NCI-H524 treated with DMSO at 0.1 percent for 48 hours (cell line): ENCODE results near the gene IMMP2L.
A peak's percentile ranks its signal among the peaks of the same experiment; 100 is the strongest.
"Not testable (repeated sequence)": the region's sequence is repeated elsewhere in the genome, so short reads cannot be mapped to it uniquely, and the experiment has no call there.

ENCODE experiments used
- DNase-seq: peaks from one replicate; lab custom pipeline; 2025; lab: John Stamatoyannopoulos, UW

Gene IMMP2L

DNA sequence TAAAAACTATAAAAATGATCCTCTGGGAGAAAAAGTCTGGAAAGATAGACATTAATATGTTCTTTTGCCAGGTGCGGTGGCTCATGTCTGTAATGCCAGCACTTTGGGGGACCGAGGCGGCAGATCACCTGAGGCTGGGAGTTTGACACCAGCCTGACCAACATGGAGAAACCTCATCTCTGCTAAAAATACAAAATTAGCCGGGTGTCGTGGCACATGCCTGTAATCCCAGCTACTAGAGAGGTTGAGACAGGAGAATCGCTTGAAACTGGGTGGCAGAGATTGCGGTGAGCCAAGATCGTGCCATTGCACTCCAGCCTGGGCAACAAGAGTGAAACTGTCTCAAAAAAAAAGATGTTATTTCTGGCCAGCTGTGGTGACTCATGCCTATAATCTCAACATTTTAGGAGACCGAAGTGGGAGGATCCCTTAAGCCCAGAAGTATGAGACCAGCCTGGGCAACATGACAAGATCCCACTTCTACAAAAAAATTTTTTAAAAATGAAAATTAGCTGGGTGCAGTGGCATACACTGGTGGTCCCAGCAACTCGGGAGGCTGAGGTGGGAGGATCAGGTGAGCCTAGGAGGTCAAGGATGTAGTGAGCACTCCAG, 573.3 kb downstream of the IMMP2L start:
- DNase-seq, result no peak

DNA sequence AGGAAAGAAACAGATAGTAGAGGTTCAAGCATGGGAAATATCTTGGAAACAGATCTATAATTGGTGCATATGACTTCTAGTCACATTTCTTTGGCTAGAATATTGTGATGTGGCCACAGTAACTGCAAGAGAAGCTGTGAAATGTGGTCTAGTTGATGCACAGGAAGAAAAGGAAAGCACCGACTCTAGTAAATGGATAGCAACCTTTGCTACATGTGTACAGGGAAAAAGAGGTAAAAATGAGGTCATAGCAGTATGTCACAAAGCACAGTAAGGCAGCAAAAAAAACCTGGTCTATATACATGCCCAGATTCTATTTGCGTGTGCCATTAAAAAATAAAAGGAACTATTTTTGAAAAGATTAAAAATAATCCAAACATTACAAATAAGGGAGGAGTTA, 573.9 kb downstream of the IMMP2L start:
- no peak for DNase-seq

DNA sequence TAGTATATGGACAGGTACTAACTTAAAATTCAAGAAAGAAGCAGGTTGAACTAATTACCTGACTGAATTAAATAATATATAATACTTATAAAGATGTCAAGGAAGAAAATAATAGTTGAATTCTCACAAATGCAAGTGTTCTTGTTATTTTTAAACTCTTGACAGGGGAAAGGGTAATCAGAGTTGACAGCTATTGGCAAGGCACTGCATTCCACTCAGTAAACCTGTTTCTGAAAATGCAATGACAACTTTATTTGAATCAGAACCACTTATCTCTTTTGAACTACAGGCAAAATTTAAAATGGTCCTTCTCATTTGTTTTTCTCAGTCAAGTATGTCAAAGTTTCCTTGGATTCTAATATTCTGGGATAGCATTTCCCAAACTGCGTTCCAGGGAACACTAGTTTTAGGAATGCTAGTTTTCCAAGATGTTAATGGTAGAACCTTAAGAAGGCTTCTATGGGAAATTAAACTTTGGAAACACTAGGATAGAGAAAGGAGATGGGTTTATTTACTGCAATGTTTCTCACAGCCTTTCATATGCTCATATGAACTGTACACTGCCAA, 575.1 kb downstream of the IMMP2L start:
- DNase-seq, result no peak

DNA sequence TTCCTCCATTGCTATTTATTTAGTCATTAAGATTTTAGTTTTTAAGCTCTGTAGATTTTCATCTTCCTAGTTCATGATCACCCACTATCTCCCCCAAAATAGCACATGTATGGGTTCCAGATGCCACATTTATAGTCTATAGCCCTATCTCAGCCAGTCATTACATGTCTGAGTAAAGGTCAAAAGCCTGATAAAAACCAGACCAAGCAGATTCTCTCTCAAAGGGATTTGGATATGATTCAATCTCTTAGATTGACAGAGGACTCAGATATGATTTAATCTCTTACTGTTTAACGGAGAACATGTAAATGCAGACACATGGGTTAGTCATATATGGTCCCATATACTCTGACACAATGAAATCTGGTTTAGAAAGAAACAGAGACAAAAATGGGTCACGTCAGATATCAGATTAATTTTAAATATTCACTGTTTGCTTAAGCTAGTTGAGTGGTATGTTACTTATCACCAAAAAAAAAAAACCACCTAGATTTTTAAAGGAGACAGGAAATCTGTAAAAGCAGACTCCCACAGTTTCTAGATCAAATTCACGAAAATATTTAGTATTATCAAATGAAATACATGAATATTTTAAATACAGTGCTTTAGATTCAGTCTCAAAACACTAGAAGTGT, 578.4 kb downstream of the IMMP2L start:
- DNase-seq, result no peak

DNA sequence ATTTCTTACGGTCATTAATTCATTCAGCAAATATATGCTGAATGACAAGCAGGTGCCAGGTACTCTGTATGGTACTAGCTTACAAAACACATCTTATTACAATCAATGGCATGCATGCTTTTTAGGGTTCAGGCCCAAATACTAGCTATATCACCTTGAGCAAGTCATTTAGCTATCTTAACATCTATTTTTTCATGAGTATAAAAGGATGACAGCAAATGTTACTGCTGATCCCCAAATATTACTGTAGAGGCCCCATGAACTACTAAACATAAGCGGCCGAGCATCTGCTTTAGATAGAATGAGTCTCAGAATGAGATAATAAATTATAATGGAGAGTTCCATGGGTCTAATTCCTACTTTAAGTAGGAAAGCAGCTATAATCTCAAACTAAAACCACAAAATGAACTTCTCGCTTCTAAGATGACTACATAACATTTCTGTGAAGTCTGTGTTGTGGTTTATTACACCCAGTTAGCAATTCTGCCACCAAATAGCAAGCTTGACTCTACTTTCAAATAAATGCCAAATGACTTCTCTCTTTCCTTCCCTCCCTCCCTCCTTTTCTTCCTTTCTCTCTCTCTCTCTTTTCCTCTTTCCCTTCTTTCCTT, 585.1 kb downstream of the IMMP2L start:
- DNase-seq, result no peak

DNA sequence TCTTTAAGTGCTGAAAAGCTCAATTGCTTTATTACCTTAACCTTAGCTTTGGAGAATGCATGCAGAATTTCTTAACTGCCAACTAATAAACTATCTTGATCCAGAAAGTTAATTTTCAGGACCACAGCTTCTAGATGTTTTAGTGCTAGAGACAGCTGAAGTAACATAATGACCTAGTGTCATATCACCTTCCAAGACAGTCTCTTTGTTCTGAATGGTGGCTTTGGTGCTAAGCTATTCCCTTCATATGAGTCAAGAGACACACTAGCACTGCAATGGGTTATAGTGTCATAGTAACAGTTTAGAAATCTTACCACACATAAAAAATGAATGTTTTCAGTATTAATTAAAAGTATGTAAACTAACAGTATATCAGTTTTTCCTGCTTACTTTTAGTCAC, 586.8 kb downstream of the IMMP2L start:
- DNase-seq, result no peak

DNA sequence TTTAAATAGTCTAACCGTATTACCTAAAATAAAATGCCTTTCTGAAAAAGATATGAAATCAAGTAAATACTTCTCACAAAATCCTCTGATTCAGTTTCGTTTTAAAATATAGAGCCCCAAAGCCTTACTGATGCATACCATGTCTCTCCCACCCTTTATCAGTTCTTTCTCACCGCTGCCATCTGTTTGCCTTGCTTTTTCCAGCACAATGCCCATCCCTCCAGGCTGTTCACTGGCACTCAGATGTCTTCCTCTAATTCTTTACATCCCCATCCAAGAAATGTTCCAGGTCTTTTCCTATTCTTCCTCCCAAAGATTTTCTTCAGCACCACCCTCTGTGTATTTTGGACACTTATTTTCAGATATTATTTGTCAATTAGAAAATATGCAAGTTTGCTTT, 587.9 kb downstream of the IMMP2L start:
- peak; percentile 3 for DNase-seq

DNA sequence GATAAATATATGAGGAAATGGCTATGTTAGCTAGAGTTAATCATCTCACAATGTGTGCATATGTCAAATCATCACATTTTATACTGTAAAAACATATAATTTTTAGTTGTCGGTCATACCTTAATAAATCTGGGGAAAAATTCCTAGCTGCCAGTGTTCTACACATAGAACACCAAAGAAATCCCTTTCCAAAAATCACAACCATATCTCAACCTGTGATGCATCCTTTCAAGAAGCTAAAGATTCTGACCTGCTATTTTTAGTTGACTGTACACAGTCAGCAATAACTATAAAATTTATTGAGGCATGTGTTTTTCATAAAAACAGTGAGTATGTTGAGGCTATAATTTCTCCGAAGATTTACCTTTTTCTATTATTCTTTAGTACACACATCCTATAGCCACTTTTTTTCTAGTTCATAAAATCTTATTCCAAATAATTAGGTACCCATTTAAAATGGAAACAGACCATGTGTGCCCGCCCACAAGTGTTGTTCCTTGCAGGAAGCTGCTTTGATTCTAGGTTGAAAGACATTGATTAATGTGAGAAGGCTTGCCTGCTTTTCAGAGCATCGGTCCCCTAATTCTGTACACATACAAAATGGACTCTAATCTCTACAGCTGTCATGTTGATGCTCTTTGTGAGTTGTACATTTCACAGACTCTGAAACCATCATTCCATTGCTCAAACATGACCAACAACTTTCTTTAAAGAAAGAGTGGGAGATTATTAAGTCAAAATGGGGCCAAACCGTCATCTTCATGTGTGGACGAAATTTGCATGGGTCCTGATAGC, 588.9 kb downstream of the IMMP2L start:
- no peak for DNase-seq

DNA sequence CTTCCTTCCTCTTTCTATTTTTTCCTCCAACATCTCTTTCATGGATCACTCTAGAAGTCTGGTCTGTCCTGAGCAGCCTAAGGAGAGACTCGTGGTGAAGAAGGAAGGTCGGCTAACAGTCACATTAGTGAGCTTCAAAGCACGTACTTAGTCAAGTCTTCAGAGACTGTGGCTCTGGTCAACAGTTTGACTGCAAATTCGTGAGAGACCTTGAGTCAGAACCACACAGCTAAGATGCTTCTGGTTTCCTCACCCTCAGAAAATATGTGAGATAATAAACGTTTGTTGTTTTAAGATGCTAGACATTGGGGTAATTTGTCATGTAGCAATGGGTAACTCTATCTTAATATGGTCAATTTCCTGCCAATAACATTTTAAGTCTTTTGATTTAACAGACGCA, 597.5 kb downstream of the IMMP2L start:
- no peak for DNase-seq

DNA sequence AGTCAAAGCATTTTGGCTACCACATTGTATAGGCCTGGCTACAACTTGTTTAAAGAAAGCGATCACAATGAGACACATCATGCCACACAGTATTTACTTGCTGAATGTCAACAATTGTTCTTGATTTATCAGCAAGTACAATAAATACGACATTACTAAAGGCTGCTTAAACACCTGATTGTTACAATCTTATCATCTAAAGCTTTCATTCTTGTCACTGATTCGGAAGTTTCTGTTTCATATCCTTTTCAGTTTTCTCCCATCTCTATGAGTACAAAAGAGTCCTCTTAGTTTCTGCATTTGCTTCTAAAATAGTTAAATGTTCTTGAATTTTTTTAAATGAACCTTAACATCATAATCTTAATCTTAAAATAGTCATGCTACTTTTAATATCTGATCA, 599.5 kb downstream of the IMMP2L start:
- no peak for DNase-seq

DNA sequence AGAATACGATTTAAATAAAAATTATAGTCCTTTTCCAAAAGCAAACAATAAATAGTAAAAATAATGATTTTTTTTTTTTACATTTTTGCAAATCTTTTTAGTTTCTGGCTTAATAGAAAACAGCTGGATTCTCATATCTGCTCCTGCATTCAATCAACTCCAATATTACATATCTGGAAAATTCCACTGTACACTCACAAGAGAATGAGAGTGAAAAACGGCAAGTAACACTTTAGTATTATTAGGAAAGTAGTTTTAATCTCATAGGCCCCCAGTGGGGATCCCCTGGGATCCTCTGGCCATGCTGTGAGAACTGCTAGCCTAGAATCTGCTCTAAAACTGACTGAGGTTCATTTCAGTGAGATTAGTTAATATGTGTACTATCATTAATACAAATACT, 599.9 kb downstream of the IMMP2L start:
- DNase-seq, result no peak

DNA sequence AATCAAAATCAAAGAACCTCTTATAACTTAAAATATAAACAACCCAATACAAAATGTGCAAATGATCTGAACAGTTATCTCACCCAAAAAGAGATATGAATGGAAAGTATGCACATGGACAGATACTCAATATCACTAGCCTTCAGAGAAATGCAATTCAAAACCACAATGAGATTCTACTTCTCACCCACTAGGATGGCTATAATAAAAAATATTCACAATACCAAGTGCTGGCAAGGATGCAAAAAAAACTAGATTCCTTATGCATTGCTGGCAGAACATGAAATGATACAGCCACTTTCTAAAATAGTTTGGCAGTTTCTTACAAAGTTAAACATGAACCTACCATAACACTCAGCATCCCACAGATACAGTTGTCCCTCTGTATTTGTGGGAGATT, 601.5 kb downstream of the IMMP2L start:
- no peak for DNase-seq

DNA sequence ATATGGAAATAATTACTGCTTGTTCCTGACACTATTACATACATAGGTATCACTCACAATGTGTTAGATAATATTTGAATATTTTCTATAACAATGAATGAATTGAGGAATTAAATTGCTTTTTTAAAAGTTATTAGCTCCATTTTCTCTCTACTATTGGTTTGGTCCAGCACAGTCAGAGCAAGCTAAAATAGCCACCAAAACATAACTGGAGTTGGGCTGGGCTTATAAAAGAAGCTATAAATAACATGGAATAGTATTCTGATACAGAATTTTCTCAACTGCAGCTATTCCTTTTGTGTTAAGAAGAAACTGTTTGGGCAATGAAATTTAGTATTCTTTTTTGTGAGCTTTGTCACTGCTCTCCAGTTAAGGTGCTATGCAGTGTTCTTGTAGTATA, 614.0 kb downstream of the IMMP2L start:
- DNase-seq, result no peak

DNA sequence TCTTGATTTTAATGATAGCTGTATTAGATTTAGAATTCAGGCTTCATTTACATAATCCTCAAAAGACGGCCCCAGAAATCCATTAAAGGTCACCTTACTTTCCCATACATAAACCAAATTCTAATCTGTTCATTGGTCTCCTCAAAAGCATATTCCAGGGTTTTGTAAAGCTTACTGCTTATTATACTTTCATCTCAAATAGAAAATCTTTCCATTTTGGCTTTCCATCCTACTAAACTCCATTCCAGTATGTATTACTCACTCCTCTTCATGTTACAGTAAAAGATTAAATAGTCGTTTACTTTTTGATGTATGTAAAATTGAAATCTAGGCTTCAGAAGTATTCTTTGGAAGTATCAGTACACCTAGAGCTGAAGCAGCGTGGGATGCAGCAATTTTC, 614.9 kb downstream of the IMMP2L start:
- no peak for DNase-seq

DNA sequence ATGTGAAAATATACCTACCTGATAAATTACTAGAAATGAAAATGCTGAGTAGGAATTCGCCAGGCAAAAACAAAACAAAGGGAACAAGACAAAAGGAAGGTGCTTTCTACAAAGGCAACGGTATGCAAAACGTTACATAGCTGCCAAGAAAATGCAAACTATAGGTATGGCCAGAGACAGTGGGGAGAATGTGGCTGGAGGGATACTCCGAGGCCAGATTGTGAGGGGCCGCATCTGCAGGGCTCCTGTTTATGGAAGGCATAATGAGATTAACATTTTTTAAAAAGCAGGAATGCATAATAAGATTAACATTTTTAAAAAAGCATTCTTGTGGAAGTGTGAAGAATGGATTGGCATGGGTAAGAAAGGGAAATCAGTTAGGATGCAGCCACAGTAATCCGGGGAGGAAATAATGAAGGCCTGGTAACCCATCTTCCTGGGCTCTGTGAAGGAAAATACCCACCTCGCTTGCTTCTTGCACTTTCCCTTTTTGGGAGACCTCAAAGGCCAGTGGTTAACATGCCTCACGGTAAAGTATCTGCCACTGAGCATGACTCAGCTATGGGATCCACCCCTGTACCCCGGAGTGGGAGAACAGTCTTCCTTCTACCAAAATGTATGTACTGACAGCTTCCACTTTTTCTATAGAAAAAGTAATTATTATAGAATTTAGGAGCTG, 617.2 kb downstream of the IMMP2L start:
- peak; percentile 26 for DNase-seq

DNA sequence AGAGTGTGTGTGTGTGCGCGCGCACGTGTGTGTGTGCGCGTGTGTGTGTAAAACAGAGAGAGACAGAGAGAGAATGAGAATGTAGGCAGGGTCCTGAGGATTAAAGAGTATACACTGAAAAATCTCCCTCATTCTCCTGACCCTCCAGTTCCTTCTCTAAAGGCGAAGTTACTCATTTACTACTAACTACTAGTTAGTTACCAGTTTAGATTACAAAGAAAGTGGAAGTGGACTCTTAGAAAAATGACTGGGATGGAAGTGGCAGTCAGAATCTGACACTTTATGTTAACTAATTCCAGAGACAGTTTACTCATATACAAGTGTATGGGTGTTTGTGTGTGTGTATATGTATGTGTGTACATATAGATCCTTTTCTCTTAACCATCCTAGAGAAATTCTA, 617.8 kb downstream of the IMMP2L start:
- DNase-seq, result no peak

DNA sequence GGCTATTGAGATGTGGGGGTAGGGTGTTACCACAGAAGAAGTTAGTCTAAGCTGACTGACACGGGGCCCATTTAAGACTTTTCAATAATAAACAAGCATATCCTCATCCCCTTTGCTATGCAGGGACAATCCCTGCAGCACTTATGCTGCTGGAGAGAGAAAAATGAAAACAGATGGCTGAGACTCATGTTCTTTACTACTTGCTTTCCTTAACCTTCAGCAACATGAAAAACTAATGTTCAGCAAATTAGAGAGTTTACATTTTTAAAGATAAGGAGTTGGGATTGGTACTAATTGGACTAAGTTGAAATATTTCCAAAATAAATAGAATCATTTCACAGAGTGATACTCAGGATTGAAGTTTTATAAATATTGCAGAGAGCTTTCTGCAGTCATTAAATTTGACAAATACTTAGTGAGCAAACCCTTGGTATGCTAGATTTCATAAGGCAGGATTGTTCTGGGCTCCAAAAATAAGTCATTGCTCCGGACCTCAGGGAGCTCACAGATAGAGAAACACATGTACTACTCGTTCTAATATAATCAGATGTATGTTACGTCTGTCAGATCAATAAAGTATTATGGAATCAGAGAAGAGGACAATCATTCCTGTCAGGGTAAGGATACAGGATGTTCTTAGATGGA, 618.5 kb downstream of the IMMP2L start:
- no peak for DNase-seq

DNA sequence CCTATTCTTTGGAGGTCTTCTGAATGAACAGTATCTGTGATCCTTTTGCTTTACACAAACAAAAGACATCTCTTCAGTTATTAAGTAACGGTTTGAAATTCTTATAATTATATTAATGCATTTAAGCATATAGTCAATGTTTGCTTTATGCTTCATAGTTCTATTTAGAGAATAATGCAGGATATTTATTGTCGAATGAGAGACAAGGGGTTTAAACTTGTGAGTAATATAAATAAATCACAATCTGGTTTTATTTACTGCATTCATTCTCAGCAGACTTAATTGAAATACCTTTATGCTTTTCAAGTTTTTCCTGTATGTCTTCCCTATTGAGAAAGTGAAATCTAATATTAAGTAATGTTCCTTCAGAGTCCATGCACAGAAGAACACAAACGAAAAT, 620.9 kb downstream of the IMMP2L start:
- DNase-seq, result no peak

DNA sequence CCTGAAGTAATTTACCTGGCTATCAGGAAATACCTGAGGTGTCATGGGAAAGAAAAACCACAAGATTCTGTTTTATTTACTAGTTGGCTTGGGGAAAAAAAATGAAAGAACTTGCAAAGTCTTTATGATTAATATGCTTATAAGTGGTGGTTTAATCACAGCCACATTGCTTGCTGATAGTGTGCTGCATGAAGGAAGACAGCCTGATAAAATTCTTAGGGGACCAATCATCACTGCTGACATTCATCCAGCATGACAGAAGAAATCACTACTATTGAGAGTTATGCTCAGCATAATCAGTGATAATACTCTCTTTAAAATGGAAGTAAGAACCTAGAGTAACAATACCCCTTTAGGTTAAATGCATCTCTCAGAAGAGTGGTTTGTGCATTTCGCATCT, 621.5 kb downstream of the IMMP2L start:
- DNase-seq, result no peak

DNA sequence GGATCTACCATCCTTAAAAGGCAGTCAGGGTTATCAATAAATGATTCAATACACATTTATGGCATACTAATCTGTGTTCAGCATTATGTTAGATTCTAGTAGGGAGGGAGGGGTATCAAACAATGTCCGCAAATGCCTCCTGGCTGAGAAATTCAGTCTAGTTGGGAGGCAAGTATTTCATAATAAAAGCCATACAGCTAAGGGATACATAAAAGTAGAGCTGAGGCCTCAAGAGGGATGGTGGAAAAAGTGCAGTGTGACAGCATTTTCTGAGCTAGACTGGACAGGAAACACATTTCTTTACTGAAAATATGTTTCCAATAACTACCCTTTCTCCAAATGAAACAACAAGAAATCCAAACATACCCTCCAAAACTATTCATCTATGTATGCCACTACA, 624.1 kb downstream of the IMMP2L start:
- no peak for DNase-seq

DNA sequence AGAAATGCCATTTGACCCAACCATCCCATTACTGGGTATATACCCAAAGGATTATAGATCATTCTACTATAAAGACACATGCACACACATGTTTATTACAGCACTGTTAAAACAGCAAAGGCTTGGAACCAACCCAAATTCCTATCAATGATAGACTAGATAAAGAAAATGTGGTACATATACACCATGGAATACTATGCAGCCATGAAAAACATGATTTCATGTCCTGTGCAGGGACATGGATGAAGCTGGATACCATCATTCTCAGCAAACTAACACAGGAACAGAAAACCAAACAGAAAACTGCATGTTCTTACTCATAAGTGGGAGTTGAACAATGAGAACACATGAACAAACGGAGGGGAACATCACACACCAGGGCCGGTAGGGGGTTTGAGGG, 625.6 kb downstream of the IMMP2L start:
- DNase-seq, result not testable (repeated sequence)
